ENCODE measurements around the gene PPIP5K2. TPM values are rescaled to one million over a fixed set of nuclear protein-coding genes. Genes with fewer than 3 reads are reported as not detected.

Gene PPIP5K2
- polyA plus RNA-seq, 3 donors = 68.0 to 101 (median 97.4) TPM

- DNase-seq (ENCODE audit: extremely low read depth in 1 of 11, low read depth in 9 of 11, low spot score in 4 of 11) = peak in 4 of 11 donors; percentile 15 to 41 (median 25)
Measured at GRCh38 chr5:103224118-103224893, 104.2 kb downstream of the PPIP5K2 start.

GRCh38 chr5:103224894-103225246, 104.8 kb downstream of the PPIP5K2 start:
- no peak for DNase-seq (ENCODE audit: extremely low read depth in 1 of 11, low read depth in 9 of 11, low spot score in 4 of 11)

GRCh38 chr5:103228061-103228460, 108.0 kb downstream of the PPIP5K2 start:
- DNase-seq (ENCODE audit: extremely low read depth in 1 of 11, low read depth in 9 of 11, low spot score in 4 of 11) = no peak

- DNase-seq (ENCODE audit: extremely low read depth in 1 of 11, low read depth in 9 of 11, low spot score in 4 of 11) = no peak
Measured at GRCh38 chr5:103228588-103228987, 108.5 kb downstream of the PPIP5K2 start.

- DNase-seq (ENCODE audit: extremely low read depth in 1 of 11, low read depth in 9 of 11, low spot score in 4 of 11) = no peak
Measured at GRCh38 chr5:103232393-103232999, 112.4 kb downstream of the PPIP5K2 start.

- no peak for DNase-seq (ENCODE audit: extremely low read depth in 1 of 11, low read depth in 9 of 11, low spot score in 4 of 11)
Measured at GRCh38 chr5:103234239-103234975, 114.3 kb downstream of the PPIP5K2 start.

- DNase-seq (ENCODE audit: extremely low read depth in 1 of 11, low read depth in 9 of 11, low spot score in 4 of 11) = no peak
Measured at GRCh38 chr5:103235891-103236290, 115.8 kb downstream of the PPIP5K2 start.

- DNase-seq (ENCODE audit: extremely low read depth in 1 of 11, low read depth in 9 of 11, low spot score in 4 of 11) = no peak
Measured at GRCh38 chr5:103237778-103238177, 117.7 kb downstream of the PPIP5K2 start.

GRCh38 chr5:103243665-103244064, 123.6 kb downstream of the PPIP5K2 start:
- no peak for DNase-seq (ENCODE audit: extremely low read depth in 1 of 11, low read depth in 9 of 11, low spot score in 4 of 11)

GRCh38 chr5:103244398-103244797, 124.3 kb downstream of the PPIP5K2 start:
- DNase-seq (ENCODE audit: extremely low read depth in 1 of 11, low read depth in 9 of 11, low spot score in 4 of 11) = no peak

- no peak for DNase-seq (ENCODE audit: extremely low read depth in 1 of 11, low read depth in 9 of 11, low spot score in 4 of 11)
Measured at GRCh38 chr5:103245761-103246160, 125.7 kb downstream of the PPIP5K2 start.

GRCh38 chr5:103247118-103247517, 127.0 kb downstream of the PPIP5K2 start:
- no peak for DNase-seq (ENCODE audit: extremely low read depth in 1 of 11, low read depth in 9 of 11, low spot score in 4 of 11)

GRCh38 chr5:103249068-103249467, 129.0 kb downstream of the PPIP5K2 start:
- no peak for DNase-seq (ENCODE audit: extremely low read depth in 1 of 11, low read depth in 9 of 11, low spot score in 4 of 11)

- no peak for DNase-seq (ENCODE audit: extremely low read depth in 1 of 11, low read depth in 9 of 11, low spot score in 4 of 11)
Measured at GRCh38 chr5:103254921-103255320, 134.8 kb downstream of the PPIP5K2 start.

GRCh38 chr5:103255691-103256090, 135.6 kb downstream of the PPIP5K2 start:
- no peak for DNase-seq (ENCODE audit: extremely low read depth in 1 of 11, low read depth in 9 of 11, low spot score in 4 of 11)

GRCh38 chr5:103256178-103256577, 136.1 kb downstream of the PPIP5K2 start:
- no peak for DNase-seq (ENCODE audit: extremely low read depth in 1 of 11, low read depth in 9 of 11, low spot score in 4 of 11)

- peak; percentile 85 to 96 (median 92) for DNase-seq (ENCODE audit: extremely low read depth in 1 of 11, low read depth in 9 of 11, low spot score in 4 of 11)
Measured at GRCh38 chr5:103258368-103258956, 138.4 kb downstream of the PPIP5K2 start, which contains the start of gene MACIR. MACIR (plus strand) TSS chr5:103258763; CDS start chr5:103275920, 17,157 bp downstream.

GRCh38 chr5:103258957-103259704, 139.0 kb downstream of the PPIP5K2 start:
- peak in 10 of 11 donors; percentile 8 to 56 (median 37) for DNase-seq (ENCODE audit: extremely low read depth in 1 of 11, low read depth in 9 of 11, low spot score in 4 of 11)
